ENCODE data around the gene USP54. TPM values are rescaled to one million over a fixed set of nuclear protein-coding genes. Genes with fewer than 3 reads are reported as not detected.

Gene USP54
- total and polyA plus RNA-seq, 2 donors (not counting 3 experiments of a cell fraction or from before 2014, with no cell fraction given): 9.3 to 14.2 TPM

GRCh38 chr10:73593110-73593509 is 2.0 kb upstream of the USP54 start:
- CTCF ChIA-PET: interaction anchor here (1.0 kb wide), 1 partner anchor 40 kb away, joined by 3 read pairs; no protein-coding TSS in a partner anchor
- H4K20me1 ChIP-seq (replicated peaks; ENCODE audit: control insufficient read depth, extremely low read depth, insufficient read depth, low read length): no peaks in the 10 kb centered on the region
- H3K4me1 ChIP-seq (ENCODE audit: control insufficient read depth, extremely low read depth, insufficient read depth, low read length): peaks cover 16% of the 10 kb centered on the region
- DNase-seq (ENCODE audit: low read depth, low spot score): no peak
- no peaks in the 10 kb centered on the region for H3K79me2 ChIP-seq (ENCODE audit: control insufficient read depth, insufficient read depth, low read length)
- POLR2A ChIA-PET: no interaction called here
- no peaks in the 10 kb centered on the region for H3K36me3 ChIP-seq (ENCODE audit: control insufficient read depth in 2 of 2, extremely low read depth in 1 of 2, insufficient read depth in 2 of 2, low read length in 2 of 2)
- intact Hi-C loops (cut with micrococcal nuclease): no loop called here
- no TSS peak for BruUV-seq (replicated peaks)
- no peak overlapping the region for H3K27ac ChIP-seq (ENCODE audit: insufficient read depth, low read depth, low read length)
- no peak for FAIRE-seq
- H3K9ac ChIP-seq (replicated peaks; ENCODE audit: extremely low read depth, insufficient read depth, low read length): no peak overlapping the region
- H2AFZ ChIP-seq (ENCODE audit: low read depth, low read length): no peak overlapping the region
- no peak overlapping the region for H3K4me3 ChIP-seq (replicated peaks in 1 of 3; ENCODE audit: insufficient read depth in 1 of 3, low read depth in 1 of 3, low read length in 3 of 3)
- TF ChIP-seq GATA2 (IDR thresholded peaks at IDR 0.05; ENCODE audit: insufficient read depth, insufficient read length, low read depth, low read length): no peak
- no peak for TF ChIP-seq POLR2A (IDR thresholded peaks at IDR 0.05; ENCODE audit: low read depth, low read length)
- TF ChIP-seq FOS (IDR thresholded peaks at IDR 0.05; ENCODE audit: borderline replicate concordance, insufficient read depth, low read length): no peak
- TF ChIP-seq, protein P1, sequence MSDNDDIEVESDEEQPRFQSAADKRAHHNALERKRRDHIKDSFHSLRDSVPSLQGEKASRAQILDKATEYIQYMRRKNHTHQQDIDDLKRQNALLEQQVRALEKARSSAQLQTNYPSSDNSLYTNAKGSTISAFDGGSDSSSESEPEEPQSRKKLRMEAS (IDR thresholded peaks at IDR 0.05; ENCODE audit: insufficient read depth, insufficient read length): no peak
- TF ChIP-seq EZH2 (IDR thresholded peaks at IDR 0.05; ENCODE audit: borderline replicate concordance, low read depth, low read length, severe bottlenecking): no peak
- TF ChIP-seq POLR2AphosphoS5 (IDR thresholded peaks at IDR 0.05; ENCODE audit: insufficient read depth, low read depth, low read length): no peak
- no peak for TF ChIP-seq MYC (IDR thresholded peaks at IDR 0.05; ENCODE audit: low read depth, low read length)
- TF ChIP-seq, protein P2, sequence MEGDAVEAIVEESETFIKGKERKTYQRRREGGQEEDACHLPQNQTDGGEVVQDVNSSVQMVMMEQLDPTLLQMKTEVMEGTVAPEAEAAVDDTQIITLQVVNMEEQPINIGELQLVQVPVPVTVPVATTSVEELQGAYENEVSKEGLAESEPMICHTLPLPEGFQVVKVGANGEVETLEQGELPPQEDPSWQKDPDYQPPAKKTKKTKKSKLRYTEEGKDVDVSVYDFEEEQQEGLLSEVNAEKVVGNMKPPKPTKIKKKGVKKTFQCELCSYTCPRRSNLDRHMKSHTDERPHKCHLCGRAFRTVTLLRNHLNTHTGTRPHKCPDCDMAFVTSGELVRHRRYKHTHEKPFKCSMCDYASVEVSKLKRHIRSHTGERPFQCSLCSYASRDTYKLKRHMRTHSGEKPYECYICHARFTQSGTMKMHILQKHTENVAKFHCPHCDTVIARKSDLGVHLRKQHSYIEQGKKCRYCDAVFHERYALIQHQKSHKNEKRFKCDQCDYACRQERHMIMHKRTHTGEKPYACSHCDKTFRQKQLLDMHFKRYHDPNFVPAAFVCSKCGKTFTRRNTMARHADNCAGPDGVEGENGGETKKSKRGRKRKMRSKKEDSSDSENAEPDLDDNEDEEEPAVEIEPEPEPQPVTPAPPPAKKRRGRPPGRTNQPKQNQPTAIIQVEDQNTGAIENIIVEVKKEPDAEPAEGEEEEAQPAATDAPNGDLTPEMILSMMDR (IDR thresholded peaks at IDR 0.05; ENCODE audit: extremely low read depth in 1 of 2, insufficient read depth in 1 of 2, low read depth in 1 of 2, low read length in 2 of 2): no peak
- TF ChIP-seq JUN (IDR thresholded peaks at IDR 0.05; ENCODE audit: borderline replicate concordance, insufficient read depth, insufficient read length, low read depth): no peak
- peaks cover 10 to 12% of the 10 kb centered on the region in 2 experiments for H3K27me3 ChIP-seq (ENCODE audit: control insufficient read depth in 2 of 2, insufficient read depth in 2 of 2, low read length in 2 of 2)
- no peaks in the 10 kb centered on the region for H3K9me1 ChIP-seq (replicated peaks; ENCODE audit: control insufficient read depth, extremely low read depth, insufficient read depth, low read length)
- no peak overlapping the region for H3K4me2 ChIP-seq (ENCODE audit: insufficient read depth, low read length)
- no peaks in the 10 kb centered on the region for H3K9me3 ChIP-seq (replicated peaks; ENCODE audit: control insufficient read depth, insufficient read depth, low read length)
- dilution Hi-C loops (cut with MboI; ENCODE audit: extremely low pct_ligation_motif_present, low sequenced_read_pairs): no loop called here

All from endothelial cell of umbilical vein (primary cell).